Uterus (tissue), 2 donors: ENCODE measurements around the gene SLC30A7.
"Not testable (repeated sequence)": the region's sequence is repeated elsewhere in the genome, so short reads cannot be mapped to it uniquely, and the experiment has no call there.

Experiments used
- CTCF ChIP-seq, 4 experiments: fragments of 200-600 bp in 2 of 4; fragments of 450-650 bp in 2 of 4; sonication (generic) in 2 of 4; IDR thresholded peaks; one replicate each; pipeline ENCODE4 v1.5.1; 2016 to 2019; ENCODE audit warnings: antibody characterized with exemption in 4 of 4, mild to moderate bottlenecking in 2 of 4, moderate library complexity in 1 of 4
- POLR2A ChIP-seq, 2 donors: fragments of 450-650 bp; IDR thresholded peaks; one replicate each; pipeline ENCODE4 v1.6.1; 2016; ENCODE audit warnings: antibody characterized with exemption in 2 of 2, mild to moderate bottlenecking in 1 of 2, moderate library complexity in 1 of 2

- TF ChIP-seq CTCF, POLR2A (IDR thresholded peaks at IDR 0.05): not testable (repeated sequence)
These were observed 57.1 kb downstream of the SLC30A7 start for GRCh38 chr1:100952970-100953369.
